ENCODE measurements around the gene RBMS1.

Gene RBMS1

GRCh38 chr2:160303527-160303926 is 190.1 kb downstream of the RBMS1 start:
- DNase-seq = no peak
- in situ Hi-C loops (cut with MboI; ENCODE audit: low pct_unique_long_range_greater_than_20kb, low sequenced_read_pairs) = no loop called here

- in situ Hi-C loops (cut with MboI; ENCODE audit: low pct_unique_long_range_greater_than_20kb, low sequenced_read_pairs) = no loop called here
- no peak for DNase-seq
Observed at GRCh38 chr2:160303076-160303475, 190.5 kb downstream of the RBMS1 start.

- in situ Hi-C loops (cut with MboI; ENCODE audit: low pct_unique_long_range_greater_than_20kb, low sequenced_read_pairs) = no loop called here
- DNase-seq = no peak
Observed at GRCh38 chr2:160301420-160301819, 192.2 kb downstream of the RBMS1 start.

- in situ Hi-C loops (cut with MboI; ENCODE audit: low pct_unique_long_range_greater_than_20kb, low sequenced_read_pairs) = no loop called here
- DNase-seq = no peak
Observed at GRCh38 chr2:160300203-160300602, 193.4 kb downstream of the RBMS1 start.

- no peak for DNase-seq
- in situ Hi-C loops (cut with MboI; ENCODE audit: low pct_unique_long_range_greater_than_20kb, low sequenced_read_pairs) = no loop called here
Observed at GRCh38 chr2:160299540-160299939, 194.1 kb downstream of the RBMS1 start.

- DNase-seq = no peak
- in situ Hi-C loops (cut with MboI; ENCODE audit: low pct_unique_long_range_greater_than_20kb, low sequenced_read_pairs) = no loop called here
Observed at GRCh38 chr2:160298960-160299359, 194.6 kb downstream of the RBMS1 start.

GRCh38 chr2:160295519-160296207 is 197.9 kb downstream of the RBMS1 start:
- DNase-seq = no peak
- in situ Hi-C loops (cut with MboI; ENCODE audit: low pct_unique_long_range_greater_than_20kb, low sequenced_read_pairs) = no loop called here

GRCh38 chr2:160294889-160295288 is 198.7 kb downstream of the RBMS1 start:
- in situ Hi-C loops (cut with MboI; ENCODE audit: low pct_unique_long_range_greater_than_20kb, low sequenced_read_pairs) = no loop called here
- DNase-seq = no peak

- peak; percentile 16 for DNase-seq
- in situ Hi-C loops (cut with MboI; ENCODE audit: low pct_unique_long_range_greater_than_20kb, low sequenced_read_pairs) = no loop called here
Observed at GRCh38 chr2:160294339-160294803, 199.2 kb downstream of the RBMS1 start.

GRCh38 chr2:160293391-160294091 is 200.1 kb downstream of the RBMS1 start:
- in situ Hi-C loops (cut with MboI; ENCODE audit: low pct_unique_long_range_greater_than_20kb, low sequenced_read_pairs) = no loop called here

GRCh38 chr2:160292225-160292624 is 201.4 kb downstream of the RBMS1 start:
- DNase-seq = no peak
- in situ Hi-C loops (cut with MboI; ENCODE audit: low pct_unique_long_range_greater_than_20kb, low sequenced_read_pairs) = no loop called here

More at GRCh38 chr2:160293391-160294091, 200.1 kb downstream of the RBMS1 start:
- no peak for DNase-seq

GRCh38 chr2:160291382-160291781 is 202.2 kb downstream of the RBMS1 start:
- DNase-seq = no peak
- in situ Hi-C loops (cut with MboI; ENCODE audit: low pct_unique_long_range_greater_than_20kb, low sequenced_read_pairs) = no loop called here

- in situ Hi-C loops (cut with MboI; ENCODE audit: low pct_unique_long_range_greater_than_20kb, low sequenced_read_pairs) = no loop called here
- no peak for DNase-seq
Observed at GRCh38 chr2:160290598-160290997, 203.0 kb downstream of the RBMS1 start.

- no peak for DNase-seq
- in situ Hi-C loops (cut with MboI; ENCODE audit: low pct_unique_long_range_greater_than_20kb, low sequenced_read_pairs) = no loop called here
Observed at GRCh38 chr2:160289831-160290230, 203.8 kb downstream of the RBMS1 start.

GRCh38 chr2:160289126-160289525 is 204.5 kb downstream of the RBMS1 start:
- no peak for DNase-seq
- in situ Hi-C loops (cut with MboI; ENCODE audit: low pct_unique_long_range_greater_than_20kb, low sequenced_read_pairs) = no loop called here

- in situ Hi-C loops (cut with MboI; ENCODE audit: low pct_unique_long_range_greater_than_20kb, low sequenced_read_pairs) = no loop called here
Observed at GRCh38 chr2:160288324-160288723, 205.3 kb downstream of the RBMS1 start.

GRCh38 chr2:160287476-160287875 is 206.1 kb downstream of the RBMS1 start:
- in situ Hi-C loops (cut with MboI; ENCODE audit: low pct_unique_long_range_greater_than_20kb, low sequenced_read_pairs) = no loop called here
- no peak for DNase-seq

More at GRCh38 chr2:160288324-160288723, 205.3 kb downstream of the RBMS1 start:
- no peak for DNase-seq

- in situ Hi-C loops (cut with MboI; ENCODE audit: low pct_unique_long_range_greater_than_20kb, low sequenced_read_pairs) = no loop called here
- no peak for DNase-seq
Observed at GRCh38 chr2:160286551-160286950, 207.1 kb downstream of the RBMS1 start.

GRCh38 chr2:160283675-160284074 is 209.9 kb downstream of the RBMS1 start:
- DNase-seq = no peak
- in situ Hi-C loops (cut with MboI; ENCODE audit: low pct_unique_long_range_greater_than_20kb, low sequenced_read_pairs) = no loop called here

- in situ Hi-C loops (cut with MboI; ENCODE audit: low pct_unique_long_range_greater_than_20kb, low sequenced_read_pairs) = no loop called here
- DNase-seq = no peak
Observed at GRCh38 chr2:160282063-160282580, 211.5 kb downstream of the RBMS1 start.

All from KBM-7 (cell line).